HCT116 (cell line): ENCODE measurements around the gene ZGPAT. TPM values are rescaled to one million over a fixed set of nuclear protein-coding genes. Genes with fewer than 3 reads are reported as not detected.

Source experiments
- ATAC-seq: fragments of 200-7000 bp; cut with Tn5 transposase; 2 replicates; pipeline ENCODE4 v1.9.1; 2020; ENCODE audit warnings: mild to moderate bottlenecking, moderate library complexity
- BruUV-seq: library from RNA; stranded (reverse); fragments of 400-500 nt; replicated peaks from 2 replicates; lab custom pipeline; 2021; lab: Mats Ljungman, UMichigan
- CTCF ChIA-PET: fragments of 300-600 bp; sonication (Branson Sonifier 250); formaldehyde crosslinking; loops from one replicate; lab custom pipeline; 2021; ENCODE audit warnings: antibody characterized with exemption; lab: Charles Lee
- POLR2A ChIA-PET: fragments of 300-600, 350-600 bp; sonication (Branson Sonifier 250); formaldehyde crosslinking; loops from one replicate; lab custom pipeline; 2021; ENCODE audit warnings: antibody characterized with exemption; lab: Charles Lee
- RAD21 ChIA-PET, 2 experiments: fragments of 300-600 bp; sonication (Branson Sonifier 250); formaldehyde crosslinking; loops; one replicate each; lab custom pipeline; 2023; ENCODE audit warnings: low total read pairs in 2 of 2; ENCODE audit not compliant: uncharacterized antibody in 2 of 2, unreplicated experiment in 2 of 2, low non-redundant PET in 1 of 2; lab: Charles Lee
- DNase-seq: peaks from one replicate; pipeline ENCODE4 v3.0.0-alpha.2; 2010; ENCODE audit warnings: low read depth, low spot score
- H2AFZ ChIP-seq: fragments of 200-600 bp; shearing (Covaris generic), sonication (generic); 2 replicates; pipeline ENCODE4 v1.6.1; 2017; ENCODE audit warnings: low read depth, mixed run types, mixed read lengths, antibody characterized with exemption, low read length; ENCODE audit not compliant: poor library complexity, severe bottlenecking
- H3K27ac ChIP-seq: 2 replicates; pipeline ENCODE4 v1.5.1; 2012; ENCODE audit warnings: low read depth, low read length
- H3K27me3 ChIP-seq: fragments of 200-600 bp; sonication (generic); 2 replicates; pipeline ENCODE4 v1.6.1; 2016; ENCODE audit warnings: mixed run types, low read length, mixed read lengths; ENCODE audit not compliant: insufficient read depth
- H3K36me3 ChIP-seq, 2 experiments: fragments of 200-500 bp in 1 of 2; fragments of 200-600 bp in 1 of 2; sonication (Bioruptor generic) in 1 of 2; sonication (generic) in 1 of 2; 2 replicates each; pipeline versions ENCODE4 v1.5.1 to v1.6.1; 2014 to 2016; ENCODE audit warnings: low read length in 2 of 2, inconsistent platforms in 1 of 2, mixed read lengths in 1 of 2, mixed run types in 1 of 2; ENCODE audit not compliant: insufficient read depth in 2 of 2, control insufficient read depth in 1 of 2
- H3K4me1 ChIP-seq, 2 experiments: fragments of 200-600 bp in 1 of 2; sonication (generic) in 1 of 2; 2 replicates each; pipeline versions ENCODE4 v1.5.1 to v1.6.1; 2012 to 2017; ENCODE audit warnings: low read length in 2 of 2, inconsistent platforms in 1 of 2, mild to moderate bottlenecking in 1 of 2, mixed read lengths in 1 of 2, mixed run types in 1 of 2, moderate library complexity in 1 of 2; ENCODE audit not compliant: insufficient read depth in 2 of 2, control insufficient read depth in 1 of 2
- H3K4me2 ChIP-seq: fragments of 200-600 bp; sonication (generic); 2 replicates; pipeline ENCODE4 v1.6.1; 2017; ENCODE audit warnings: mixed run types, low read length, mixed read lengths
- H3K4me3 ChIP-seq, 2 experiments: fragments of 200-600 bp in 1 of 2; sonication (generic) in 1 of 2; replicated peaks in 1 of 2; 2 replicates each; pipeline ENCODE4 v1.5.1; 2011 to 2016; ENCODE audit warnings: low read length in 2 of 2, control low read depth in 1 of 2, low read depth in 1 of 2, mild to moderate bottlenecking in 1 of 2, mixed read lengths in 1 of 2, mixed run types in 1 of 2
- H3K79me2 ChIP-seq: fragments of 200-600 bp; sonication (generic); 2 replicates; pipeline ENCODE4 v1.6.1; 2017; ENCODE audit warnings: mild to moderate bottlenecking, mixed run types, low read length, moderate library complexity, mixed read lengths; ENCODE audit not compliant: insufficient read depth
- H3K9ac ChIP-seq: fragments of 200-600 bp; sonication (generic); 2 replicates; pipeline ENCODE4 v1.6.1; 2016; ENCODE audit warnings: low read length, mixed read lengths
- H3K9me2 ChIP-seq: fragments of 200-600 bp; sonication (generic), shearing (Covaris generic); 2 replicates; pipeline ENCODE4 v1.6.1; 2017; ENCODE audit warnings: mixed run types, mild to moderate bottlenecking, moderate library complexity; ENCODE audit not compliant: insufficient read depth
- H3K9me3 ChIP-seq, 2 experiments: fragments of 200-500 bp in 1 of 2; fragments of 200-600 bp in 1 of 2; sonication (Bioruptor generic) in 1 of 2; sonication (generic) in 1 of 2; 2 replicates each; pipeline ENCODE4 v1.6.1; 2014 to 2017; ENCODE audit warnings: low read length in 2 of 2, mixed read lengths in 2 of 2, inconsistent platforms in 1 of 2, low read depth in 1 of 2, mild to moderate bottlenecking in 1 of 2, mixed run types in 1 of 2, moderate library complexity in 1 of 2; ENCODE audit not compliant: control insufficient read depth in 1 of 2, insufficient read depth in 1 of 2
- H4K20me1 ChIP-seq: fragments of 200-600 bp; sonication (generic), shearing (Covaris generic); 2 replicates; pipeline ENCODE4 v1.6.1; 2017; ENCODE audit warnings: mixed run types, mild to moderate bottlenecking, moderate library complexity; ENCODE audit not compliant: insufficient read depth
- CEBPB ChIP-seq: IDR thresholded peaks from 2 replicates; pipeline ENCODE4 v1.6.1; 2012; ENCODE audit warnings: low read depth
- MAX ChIP-seq: IDR thresholded peaks from 2 replicates; pipeline ENCODE4 v1.6.1; 2012
- SIN3A ChIP-seq: IDR thresholded peaks from 2 replicates; pipeline ENCODE4 v1.6.1; 2012; ENCODE audit warnings: low read depth
- SP1 ChIP-seq: IDR thresholded peaks from 2 replicates; pipeline ENCODE4 v1.6.1; 2012; ENCODE audit warnings: low read depth
- SRF ChIP-seq: IDR thresholded peaks from 2 replicates; pipeline ENCODE4 v1.6.1; 2012; ENCODE audit warnings: low read depth
- TCF7L2 ChIP-seq: IDR thresholded peaks from 2 replicates; pipeline ENCODE4 v1.7.0; 2011; ENCODE audit warnings: borderline replicate concordance, inconsistent platforms; ENCODE audit not compliant: insufficient read depth, insufficient read length; ENCODE audit errors: extremely low read depth
- ZFX ChIP-seq: fragments of 450-650 bp; IDR thresholded peaks from 2 replicates; pipeline ENCODE4 v1.6.1; 2017
- intact Hi-C: fragments of 100-400 bp; cut with micrococcal nuclease; formaldehyde crosslinking; loops from 2 replicates; pipeline ENCODE4 v1.10.0; 2022
- total RNA-seq: library from RNA; stranded (reverse); gene quantifications from one replicate; pipeline ENCODE4 v1.2.1, GENCODE V29; 2021; ENCODE audit not compliant: unreplicated experiment
- TF ChIP-seq, protein P1 (sequence below), 3 experiments: fragments of 200-600 bp in 1 of 3; sonication (generic) in 1 of 3; IDR thresholded peaks in 2 of 3; conservative IDR thresholded peaks in 1 of 3; 2 replicates each; pipeline ENCODE4 v1.5.1; 2012 to 2017; ENCODE audit warnings: low read depth in 2 of 3, low read length in 2 of 3, antibody characterized with exemption in 1 of 3, borderline replicate concordance in 1 of 3, control low read depth in 1 of 3, mild to moderate bottlenecking in 1 of 3, mixed read lengths in 1 of 3, mixed run types in 1 of 3, moderate library complexity in 1 of 3; ENCODE audit not compliant: insufficient read depth in 1 of 3
- TF ChIP-seq, protein P2 (sequence below): IDR thresholded peaks from 2 replicates; pipeline ENCODE4 v1.6.1; 2011; ENCODE audit warnings: mild to moderate bottlenecking, low read length, moderate library complexity; ENCODE audit not compliant: insufficient replicate concordance; ENCODE audit errors: extremely low read depth

Gene ZGPAT
- total RNA-seq, 1 experiment from 2014 or later: 30.6 TPM

- no peaks in the 10 kb centered on the region for H4K20me1 ChIP-seq
- H3K79me2 ChIP-seq: peaks cover 18% of the 10 kb centered on the region
- peaks cover 20 to 45% of the 10 kb centered on the region in 2 experiments; a peak in 3 of 4 replicates for H3K4me1 ChIP-seq
- DNase-seq (peak; percentile 48), ATAC-seq (peak; percentile 52)
- peak overlapping the region; percentile 76 to 85 for H3K4me3 ChIP-seq
- POLR2A ChIA-PET: interaction anchor here (1.6 to 1.7 kb wide), 2 partner anchors 33 to 125 kb away, joined by 6 to 12 read pairs; partner anchors contain the start of genes ARFRP1, TPD52L2 and ZGPAT
- H2AFZ ChIP-seq: no peak overlapping the region
- CTCF ChIA-PET: interaction anchor here (1.0 to 1.6 kb wide), 4 partner anchors 33 to 240 kb away, joined by 3 to 5 read pairs (median 4); partner anchors contain the start of genes ARFRP1, PRPF6, TPD52L2 and ZGPAT
- H3K9me3 ChIP-seq: no peaks in the 10 kb centered on the region
- no peaks in the 10 kb centered on the region for H3K27me3 ChIP-seq
- intact Hi-C loops: no loop called here
- H3K27ac ChIP-seq: peak overlapping the region; percentile 96
- H3K4me2 ChIP-seq: peak overlapping the region; percentile 78
- H3K36me3 ChIP-seq: peaks cover 3 to 23% of the 10 kb centered on the region in 2 experiments; a peak in 2 of 4 replicates
- RAD21 ChIA-PET: no interaction called here
- no TSS peak for BruUV-seq
- peak overlapping the region; percentile 89 for H3K9ac ChIP-seq
- TF ChIP-seq, protein P1, sequence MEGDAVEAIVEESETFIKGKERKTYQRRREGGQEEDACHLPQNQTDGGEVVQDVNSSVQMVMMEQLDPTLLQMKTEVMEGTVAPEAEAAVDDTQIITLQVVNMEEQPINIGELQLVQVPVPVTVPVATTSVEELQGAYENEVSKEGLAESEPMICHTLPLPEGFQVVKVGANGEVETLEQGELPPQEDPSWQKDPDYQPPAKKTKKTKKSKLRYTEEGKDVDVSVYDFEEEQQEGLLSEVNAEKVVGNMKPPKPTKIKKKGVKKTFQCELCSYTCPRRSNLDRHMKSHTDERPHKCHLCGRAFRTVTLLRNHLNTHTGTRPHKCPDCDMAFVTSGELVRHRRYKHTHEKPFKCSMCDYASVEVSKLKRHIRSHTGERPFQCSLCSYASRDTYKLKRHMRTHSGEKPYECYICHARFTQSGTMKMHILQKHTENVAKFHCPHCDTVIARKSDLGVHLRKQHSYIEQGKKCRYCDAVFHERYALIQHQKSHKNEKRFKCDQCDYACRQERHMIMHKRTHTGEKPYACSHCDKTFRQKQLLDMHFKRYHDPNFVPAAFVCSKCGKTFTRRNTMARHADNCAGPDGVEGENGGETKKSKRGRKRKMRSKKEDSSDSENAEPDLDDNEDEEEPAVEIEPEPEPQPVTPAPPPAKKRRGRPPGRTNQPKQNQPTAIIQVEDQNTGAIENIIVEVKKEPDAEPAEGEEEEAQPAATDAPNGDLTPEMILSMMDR (IDR thresholded peaks at IDR 0.05 in 2 of 3, conservative IDR thresholded peaks at IDR 0.05 in 1 of 3; ENCODE audit: borderline replicate concordance in 1 of 3, insufficient read depth in 1 of 3, low read depth in 2 of 3, low read length in 2 of 3): peak in 1 of 3 experiments; percentile 34; a peak in 2 of 6 replicates
- TF ChIP-seq ZFX (peak; percentile 94), CEBPB (peak; percentile 99; the same call in 1 of the 2 replicates), SIN3A (peak; percentile 64; the same call in 1 of the 2 replicates), TCF7L2 (peak; percentile 7), SP1 (no peak; the same call in 1 of the 2 replicates), SRF (no peak), MAX (peak; percentile 93)
- TF ChIP-seq, protein P2, sequence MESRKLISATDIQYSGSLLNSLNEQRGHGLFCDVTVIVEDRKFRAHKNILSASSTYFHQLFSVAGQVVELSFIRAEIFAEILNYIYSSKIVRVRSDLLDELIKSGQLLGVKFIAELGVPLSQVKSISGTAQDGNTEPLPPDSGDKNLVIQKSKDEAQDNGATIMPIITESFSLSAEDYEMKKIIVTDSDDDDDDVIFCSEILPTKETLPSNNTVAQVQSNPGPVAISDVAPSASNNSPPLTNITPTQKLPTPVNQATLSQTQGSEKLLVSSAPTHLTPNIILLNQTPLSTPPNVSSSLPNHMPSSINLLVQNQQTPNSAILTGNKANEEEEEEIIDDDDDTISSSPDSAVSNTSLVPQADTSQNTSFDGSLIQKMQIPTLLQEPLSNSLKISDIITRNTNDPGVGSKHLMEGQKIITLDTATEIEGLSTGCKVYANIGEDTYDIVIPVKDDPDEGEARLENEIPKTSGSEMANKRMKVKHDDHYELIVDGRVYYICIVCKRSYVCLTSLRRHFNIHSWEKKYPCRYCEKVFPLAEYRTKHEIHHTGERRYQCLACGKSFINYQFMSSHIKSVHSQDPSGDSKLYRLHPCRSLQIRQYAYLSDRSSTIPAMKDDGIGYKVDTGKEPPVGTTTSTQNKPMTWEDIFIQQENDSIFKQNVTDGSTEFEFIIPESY: no peak
- no peaks in the 10 kb centered on the region for H3K9me2 ChIP-seq
These were observed 33.0 kb downstream of the ZGPAT start for GRCh38 chr20:63740627-63741353.
